WTC11 (cell line): ENCODE data around the gene ROR2.

Experiments used
- CREB1 ChIP-seq: sonication (generic); formaldehyde crosslinking; IDR thresholded peaks from 2 replicates; pipeline ENCODE4 v1.8.0; 2023; ENCODE audit warnings: mild to moderate bottlenecking, missing genetic modification reagents
- CREM ChIP-seq: sonication (generic); formaldehyde crosslinking; IDR thresholded peaks from 2 replicates; pipeline ENCODE4 v1.8.1; 2022; ENCODE audit warnings: mild to moderate bottlenecking, missing genetic modification reagents, moderate library complexity
- ESRRA ChIP-seq: sonication (generic); formaldehyde crosslinking; IDR thresholded peaks from 2 replicates; pipeline ENCODE4 v1.8.1; 2022; ENCODE audit warnings: mild to moderate bottlenecking, missing genetic modification reagents, borderline replicate concordance
- SMAD3 ChIP-seq: sonication (generic); formaldehyde crosslinking; IDR thresholded peaks from 2 replicates; pipeline ENCODE4 v1.8.0; 2022; ENCODE audit warnings: missing genetic modification reagents, mild to moderate bottlenecking, borderline replicate concordance
- SP1 ChIP-seq: sonication (generic); formaldehyde crosslinking; conservative IDR thresholded peaks from 2 replicates; pipeline ENCODE4 v1.8.1; 2022; ENCODE audit warnings: missing genetic modification reagents
- TCF7 ChIP-seq: sonication (generic); formaldehyde crosslinking; IDR thresholded peaks from 2 replicates; pipeline ENCODE4 v1.8.0; 2022; ENCODE audit warnings: mild to moderate bottlenecking, low read depth, missing genetic modification reagents, moderate library complexity
- ZBTB21 ChIP-seq: sonication (generic); formaldehyde crosslinking; IDR thresholded peaks from 2 replicates; pipeline ENCODE4 v1.8.1; 2023; ENCODE audit warnings: mild to moderate bottlenecking, missing genetic modification reagents, borderline replicate concordance
- ZNF263 ChIP-seq: sonication (generic); formaldehyde crosslinking; IDR thresholded peaks from 2 replicates; pipeline ENCODE4 v1.8.1; 2022; ENCODE audit warnings: low read depth, mild to moderate bottlenecking, moderate library complexity, missing genetic modification reagents
- TF ChIP-seq, protein P1 (sequence below): fragments of 250-450 bp; sonication (Bioruptor Pico); IDR thresholded peaks from 2 replicates; pipeline ENCODE4 v1.9.0; 2021; ENCODE audit warnings: mild to moderate bottlenecking
- TF ChIP-seq, protein P2 (sequence below): sonication (generic); formaldehyde crosslinking; IDR thresholded peaks from 2 replicates; pipeline ENCODE4 v1.8.0; 2022; ENCODE audit warnings: mild to moderate bottlenecking, missing genetic modification reagents
- TF ChIP-seq, protein P3 (sequence below): fragments of 200-600 bp; IDR thresholded peaks from 2 replicates; pipeline ENCODE4 v1.8.0; 2022; ENCODE audit warnings: antibody characterized with exemption

DNA sequence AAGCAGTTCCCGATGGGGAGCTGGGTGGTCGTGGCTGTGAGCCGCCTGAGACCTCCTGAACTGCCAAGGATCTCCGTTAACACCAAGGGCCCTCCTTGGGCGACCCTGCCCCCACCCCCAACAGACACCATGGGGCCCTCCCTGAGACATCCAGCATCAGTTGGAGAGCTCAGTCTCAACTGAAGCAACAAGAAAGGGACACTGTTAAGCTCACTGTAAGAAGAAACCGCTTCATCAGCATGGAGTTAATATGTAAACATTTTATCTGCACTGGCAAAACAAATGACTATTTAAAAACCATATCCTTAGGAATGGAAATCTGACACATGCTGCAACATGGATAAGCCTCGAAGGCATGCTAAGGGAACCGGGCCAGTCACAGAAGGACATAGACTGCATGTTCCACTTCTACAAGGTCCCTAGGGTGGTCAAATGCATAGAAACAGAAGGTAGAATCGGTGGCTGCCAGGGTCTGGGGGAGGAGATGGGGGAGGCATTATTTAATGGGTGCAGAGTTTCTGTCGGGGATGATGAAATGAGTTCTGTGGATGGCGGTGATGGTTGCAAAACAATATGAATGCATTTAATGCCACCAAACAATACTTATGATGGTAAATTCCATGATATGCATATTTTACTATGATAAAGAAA lies 47.4 kb downstream of the ROR2 start:
- TF ChIP-seq CREM (CRISPR knock-in tag) (no peak), SP1 (CRISPR knock-in tag) (no peak), ESRRA (CRISPR knock-in tag) (no peak), SMAD3 (CRISPR knock-in tag) (no peak), ZBTB21 (CRISPR knock-in tag) (no peak), CREB1 (CRISPR knock-in tag) (no peak), ZNF263 (CRISPR knock-in tag) (no peak), TCF7 (CRISPR knock-in tag) (no peak)
- TF ChIP-seq, protein P1, sequence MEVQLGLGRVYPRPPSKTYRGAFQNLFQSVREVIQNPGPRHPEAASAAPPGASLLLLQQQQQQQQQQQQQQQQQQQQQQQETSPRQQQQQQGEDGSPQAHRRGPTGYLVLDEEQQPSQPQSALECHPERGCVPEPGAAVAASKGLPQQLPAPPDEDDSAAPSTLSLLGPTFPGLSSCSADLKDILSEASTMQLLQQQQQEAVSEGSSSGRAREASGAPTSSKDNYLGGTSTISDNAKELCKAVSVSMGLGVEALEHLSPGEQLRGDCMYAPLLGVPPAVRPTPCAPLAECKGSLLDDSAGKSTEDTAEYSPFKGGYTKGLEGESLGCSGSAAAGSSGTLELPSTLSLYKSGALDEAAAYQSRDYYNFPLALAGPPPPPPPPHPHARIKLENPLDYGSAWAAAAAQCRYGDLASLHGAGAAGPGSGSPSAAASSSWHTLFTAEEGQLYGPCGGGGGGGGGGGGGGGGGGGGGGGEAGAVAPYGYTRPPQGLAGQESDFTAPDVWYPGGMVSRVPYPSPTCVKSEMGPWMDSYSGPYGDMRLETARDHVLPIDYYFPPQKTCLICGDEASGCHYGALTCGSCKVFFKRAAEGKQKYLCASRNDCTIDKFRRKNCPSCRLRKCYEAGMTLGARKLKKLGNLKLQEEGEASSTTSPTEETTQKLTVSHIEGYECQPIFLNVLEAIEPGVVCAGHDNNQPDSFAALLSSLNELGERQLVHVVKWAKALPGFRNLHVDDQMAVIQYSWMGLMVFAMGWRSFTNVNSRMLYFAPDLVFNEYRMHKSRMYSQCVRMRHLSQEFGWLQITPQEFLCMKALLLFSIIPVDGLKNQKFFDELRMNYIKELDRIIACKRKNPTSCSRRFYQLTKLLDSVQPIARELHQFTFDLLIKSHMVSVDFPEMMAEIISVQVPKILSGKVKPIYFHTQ (CRISPR knock-in tag): no peak
- TF ChIP-seq, protein P2, sequence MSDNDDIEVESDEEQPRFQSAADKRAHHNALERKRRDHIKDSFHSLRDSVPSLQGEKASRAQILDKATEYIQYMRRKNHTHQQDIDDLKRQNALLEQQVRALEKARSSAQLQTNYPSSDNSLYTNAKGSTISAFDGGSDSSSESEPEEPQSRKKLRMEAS: no peak
- TF ChIP-seq, protein P3, sequence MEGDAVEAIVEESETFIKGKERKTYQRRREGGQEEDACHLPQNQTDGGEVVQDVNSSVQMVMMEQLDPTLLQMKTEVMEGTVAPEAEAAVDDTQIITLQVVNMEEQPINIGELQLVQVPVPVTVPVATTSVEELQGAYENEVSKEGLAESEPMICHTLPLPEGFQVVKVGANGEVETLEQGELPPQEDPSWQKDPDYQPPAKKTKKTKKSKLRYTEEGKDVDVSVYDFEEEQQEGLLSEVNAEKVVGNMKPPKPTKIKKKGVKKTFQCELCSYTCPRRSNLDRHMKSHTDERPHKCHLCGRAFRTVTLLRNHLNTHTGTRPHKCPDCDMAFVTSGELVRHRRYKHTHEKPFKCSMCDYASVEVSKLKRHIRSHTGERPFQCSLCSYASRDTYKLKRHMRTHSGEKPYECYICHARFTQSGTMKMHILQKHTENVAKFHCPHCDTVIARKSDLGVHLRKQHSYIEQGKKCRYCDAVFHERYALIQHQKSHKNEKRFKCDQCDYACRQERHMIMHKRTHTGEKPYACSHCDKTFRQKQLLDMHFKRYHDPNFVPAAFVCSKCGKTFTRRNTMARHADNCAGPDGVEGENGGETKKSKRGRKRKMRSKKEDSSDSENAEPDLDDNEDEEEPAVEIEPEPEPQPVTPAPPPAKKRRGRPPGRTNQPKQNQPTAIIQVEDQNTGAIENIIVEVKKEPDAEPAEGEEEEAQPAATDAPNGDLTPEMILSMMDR: no peak
